Activated CD8-positive, alpha-beta memory T cell treated with anti-CD3 and anti-CD28 coated beads for 36 hours (primary cell): ENCODE data around the gene INPPL1. TPM values are rescaled to one million over a fixed set of nuclear protein-coding genes. Genes with fewer than 3 reads are reported as not detected.

Experiments used
- CTCF ChIA-PET: fragments of 350-600 bp; sonication (Branson Sonifier 250); formaldehyde crosslinking; loops from one replicate; lab custom pipeline; 2021; ENCODE audit warnings: antibody characterized with exemption; lab: Charles Lee
- POLR2A ChIA-PET: fragments of 350-600 bp; sonication (Branson Sonifier 250); formaldehyde crosslinking; loops from one replicate; lab custom pipeline; 2021; ENCODE audit warnings: antibody characterized with exemption; lab: Charles Lee
- total RNA-seq, 2 experiments: library from RNA; stranded (reverse); gene quantifications; one replicate each; pipeline ENCODE4 v1.2.3, GENCODE V29; 2021

Gene INPPL1
- total RNA-seq, 2 experiments from 2014 or later, result 93.9 to 104 TPM

DNA sequence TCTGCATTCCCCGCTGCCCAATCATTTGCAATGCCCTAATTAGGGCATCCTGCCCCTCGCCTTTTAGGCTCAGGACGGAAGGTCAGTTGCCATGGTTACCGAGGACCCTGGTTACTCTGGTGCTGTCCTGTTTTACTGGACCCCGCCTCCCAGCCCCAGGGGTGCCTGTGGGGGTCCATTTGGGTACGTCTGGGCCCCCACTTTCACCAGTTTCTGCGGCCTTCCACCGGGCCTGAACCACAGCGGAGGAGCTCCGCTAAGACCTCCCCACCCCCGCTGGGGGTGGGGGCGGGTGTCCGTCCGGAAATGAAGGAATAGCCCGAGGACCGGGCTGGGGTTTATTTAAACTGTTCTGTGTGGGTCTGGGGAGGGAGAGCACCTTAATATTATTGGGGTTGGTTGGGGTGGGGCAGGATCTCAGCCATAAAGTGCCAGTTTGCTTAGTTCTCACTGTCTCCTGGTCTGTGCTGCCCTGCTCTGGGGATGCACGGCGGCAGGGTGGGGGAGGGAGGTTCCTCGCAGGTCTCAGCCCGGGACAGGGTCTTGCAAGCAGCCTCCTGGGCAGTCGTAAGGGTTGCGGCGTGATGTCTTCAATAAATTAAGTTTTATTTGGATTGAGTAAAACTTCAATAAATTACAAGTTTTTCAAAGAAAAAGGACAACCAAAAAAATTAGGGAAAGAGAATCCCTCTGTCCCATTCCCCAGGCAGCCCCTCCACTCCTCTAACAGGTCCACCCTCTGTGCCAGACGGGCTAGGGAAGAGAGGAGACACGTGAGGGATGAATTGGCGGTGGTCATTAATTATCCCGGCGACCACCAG, 14.1 kb downstream of the INPPL1 start:
- ChIA-PET POLR2A (no interaction called here), CTCF (interaction anchor here (0.7 to 1.6 kb wide), 10 partner anchors 10 to 176 kb away, joined by 3 to 10 read pairs (median 4); partner anchors contain the start of gene INPPL1)

DNA sequence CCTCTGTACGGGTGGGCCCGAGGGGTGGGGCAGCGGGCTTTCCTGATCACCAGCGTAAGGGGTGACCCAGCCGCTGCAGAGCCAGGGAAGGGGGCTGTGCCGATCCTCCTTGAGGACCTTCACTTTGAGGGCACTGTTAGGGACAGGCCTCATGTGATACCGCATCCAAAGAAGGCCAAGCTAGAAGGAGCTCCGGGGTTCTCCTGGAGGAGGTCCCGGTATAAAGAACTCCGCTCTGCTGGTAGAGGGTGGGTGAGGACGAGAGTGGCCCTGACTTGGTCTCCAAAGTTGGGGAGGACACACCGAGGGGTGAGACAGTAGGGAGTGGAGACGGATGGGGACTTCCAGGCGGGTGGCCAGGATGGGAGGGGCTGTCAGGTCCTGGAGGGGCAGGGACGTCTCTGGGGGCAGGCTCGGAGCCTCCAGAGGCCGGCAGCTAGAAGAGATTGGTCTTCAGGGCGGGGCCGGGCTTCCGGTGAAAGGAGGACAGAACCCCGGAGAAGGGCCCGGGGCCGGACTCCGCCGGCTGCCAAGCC, 14.8 kb downstream of the INPPL1 start:
- POLR2A ChIA-PET, result no interaction called here
- CTCF ChIA-PET, result interaction anchor here (0.6 kb wide), 1 partner anchor 1498 kb away, joined by 3 read pairs; no protein-coding TSS in a partner anchor

DNA sequence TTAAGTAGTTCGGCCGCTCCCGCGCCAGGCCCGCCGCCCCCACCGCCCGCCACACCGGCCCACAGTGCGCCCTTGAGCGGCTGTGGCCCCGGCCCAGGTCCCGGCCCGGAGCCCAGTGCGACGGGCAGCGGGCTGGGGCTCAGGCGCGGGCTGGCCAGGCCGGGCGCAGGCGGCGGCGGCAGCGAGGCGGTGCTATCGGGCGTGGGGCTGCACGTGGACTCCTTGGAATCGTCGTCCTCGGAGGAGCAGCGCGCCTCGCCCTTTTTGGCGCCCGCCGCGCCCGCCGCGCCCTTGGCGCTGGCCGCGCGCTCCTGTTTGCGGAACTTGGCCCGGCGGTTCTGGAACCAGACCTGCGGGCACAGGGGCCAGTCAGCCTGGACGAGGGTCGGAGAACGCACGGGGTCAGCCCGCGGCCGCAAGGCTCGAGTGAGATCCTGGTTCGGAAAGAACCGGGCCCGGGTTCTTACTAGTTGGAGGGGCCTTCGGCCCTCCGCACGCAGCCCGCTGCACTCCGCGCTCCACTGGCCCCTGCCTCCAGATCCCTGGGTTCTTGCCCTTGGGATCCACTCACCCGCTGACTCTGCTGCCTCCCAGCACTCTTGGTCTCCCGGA, 15.4 kb downstream of the INPPL1 start:
- ChIA-PET POLR2A (no interaction called here), CTCF (interaction anchor here (0.6 kb wide), 1 partner anchor 1498 kb away, joined by 3 read pairs; no protein-coding TSS in a partner anchor)

DNA sequence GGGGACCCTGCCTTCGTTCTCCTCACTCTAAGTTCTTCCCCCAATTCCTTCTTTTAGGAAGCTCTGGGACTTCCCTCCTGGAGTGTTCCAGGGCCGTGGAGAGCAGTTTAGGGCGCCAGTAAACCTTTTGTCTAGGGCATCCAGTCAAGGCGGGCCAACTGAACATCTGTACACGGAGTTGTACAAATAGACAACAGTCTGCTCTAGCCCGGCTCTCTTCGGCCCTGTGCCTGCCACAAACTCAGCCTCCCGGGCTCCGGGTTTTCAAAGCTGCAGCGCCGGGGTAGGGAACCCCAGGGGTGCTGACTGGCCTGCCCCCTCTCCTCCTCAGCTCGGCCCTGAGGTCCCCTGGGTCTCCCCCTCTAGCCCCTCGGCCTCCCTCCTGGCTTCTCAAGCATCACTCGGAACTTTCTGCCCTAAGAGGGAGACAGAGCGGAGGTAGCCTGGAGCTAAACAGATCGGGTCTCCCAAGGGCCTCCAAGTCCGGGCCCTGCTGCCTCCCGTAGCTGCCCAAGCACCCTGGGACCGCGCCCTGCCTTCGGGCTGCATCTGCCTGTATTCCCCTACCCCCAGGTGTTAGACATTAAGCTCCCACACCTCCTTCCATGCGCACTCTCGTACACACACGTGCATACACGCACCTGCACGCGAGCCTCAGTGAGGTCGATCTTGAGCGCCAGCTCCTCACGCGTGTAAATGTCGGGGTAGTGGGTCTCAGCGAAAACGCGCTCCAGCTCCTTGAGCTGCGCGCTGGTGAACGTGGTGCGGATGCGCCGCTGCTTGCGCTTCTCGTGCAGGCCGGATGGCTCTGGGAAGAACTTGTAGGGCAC, 16.1 kb downstream of the INPPL1 start:
- ChIA-PET POLR2A (no interaction called here), CTCF (interaction anchor here (0.7 kb wide), 2 partner anchors 26 to 33 kb away, joined by 3 to 4 read pairs; no protein-coding TSS in a partner anchor)

DNA sequence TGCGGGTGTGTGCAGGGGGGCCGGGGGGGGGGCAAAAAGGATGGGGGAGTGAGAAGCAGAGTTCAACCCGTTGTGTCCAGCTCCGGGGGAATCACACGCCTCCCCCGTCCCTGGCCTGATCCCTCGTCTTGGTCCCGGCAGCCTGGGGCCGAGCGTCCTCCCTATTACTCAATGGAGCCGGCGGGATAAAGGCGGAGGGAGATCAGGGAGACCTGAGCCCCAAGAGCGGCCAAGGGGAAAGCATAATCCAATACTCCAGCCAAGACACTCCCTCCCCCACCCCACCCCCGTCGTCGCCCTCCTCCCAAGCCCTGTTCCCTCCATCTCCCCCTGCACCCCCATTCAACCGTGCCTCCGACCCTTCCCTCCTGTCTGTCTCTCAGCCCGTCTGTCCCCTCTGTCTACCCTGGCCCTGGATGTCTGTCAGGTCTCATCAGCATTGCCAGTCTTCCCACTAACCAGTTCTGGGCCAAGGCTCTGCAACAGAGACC, 16.8 kb downstream of the INPPL1 start:
- ChIA-PET CTCF (interaction anchor here (0.7 kb wide), 1 partner anchor 27 kb away, joined by 3 read pairs; no protein-coding TSS in a partner anchor), POLR2A (no interaction called here)

DNA sequence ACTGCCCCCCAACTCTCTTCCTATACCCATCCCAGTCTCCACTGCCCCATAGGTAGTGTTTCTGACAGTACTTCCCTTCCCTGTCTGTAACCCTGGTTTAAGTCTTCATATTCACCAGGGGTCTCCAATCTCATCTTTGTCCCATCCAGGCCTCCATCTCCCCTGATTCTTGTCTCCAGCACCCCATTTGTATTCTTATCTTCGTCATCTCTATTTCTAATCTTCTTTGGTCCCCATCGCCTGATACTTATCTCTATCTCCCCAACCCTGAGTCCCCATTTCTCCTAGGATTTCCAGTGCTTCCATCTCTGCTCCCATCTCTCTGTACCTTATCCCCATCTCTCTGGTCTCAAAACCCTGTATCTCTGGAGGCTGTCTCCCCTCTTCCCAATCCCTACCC, 17.6 kb downstream of the INPPL1 start:
- ChIA-PET POLR2A (no interaction called here), CTCF (no interaction called here)

DNA sequence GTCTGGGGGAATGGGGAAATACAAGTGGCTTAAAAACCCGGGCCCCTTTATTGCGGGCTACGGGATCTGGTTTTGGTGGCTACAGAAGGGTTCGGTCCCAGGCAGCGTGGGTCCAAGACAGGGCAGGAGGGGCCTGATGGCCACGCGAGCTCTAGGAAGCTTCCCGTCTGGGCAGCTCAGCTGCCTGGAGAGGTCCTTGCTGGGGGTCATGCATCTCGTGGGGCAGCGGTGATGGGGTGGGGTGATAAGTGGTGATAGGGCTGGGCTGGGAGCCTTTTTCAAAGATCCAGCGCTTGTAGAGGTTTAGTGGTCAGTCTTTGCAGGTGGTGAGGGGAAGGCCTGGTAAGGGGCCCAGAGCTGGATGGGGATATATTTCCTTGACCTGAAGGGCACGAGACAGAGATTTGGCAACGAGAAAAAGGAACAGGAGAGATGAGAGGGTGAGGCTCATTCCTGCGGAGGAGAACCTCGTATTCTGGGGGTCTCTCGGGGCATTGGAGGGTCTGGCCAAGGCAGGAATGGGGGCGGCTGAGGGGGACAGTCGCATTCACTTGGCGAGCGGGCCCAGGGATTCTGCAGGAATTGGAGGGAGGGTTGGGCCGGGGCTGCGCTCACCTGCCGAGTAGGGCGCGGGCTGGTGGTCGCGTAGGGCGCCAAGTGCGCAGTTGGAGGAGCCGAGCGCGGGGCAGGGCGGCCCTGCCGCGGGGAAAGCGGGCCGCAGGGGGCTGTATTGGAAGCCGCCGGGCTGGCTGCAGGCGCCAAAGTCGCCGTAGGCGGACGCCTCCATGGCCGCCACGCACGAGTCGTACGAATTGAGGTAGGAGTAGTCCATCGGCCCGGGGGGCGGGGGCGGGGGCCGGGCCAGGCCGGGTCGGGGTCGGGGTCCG, 18.8 kb downstream of the INPPL1 start:
- CTCF ChIA-PET, result interaction anchor here (1.0 kb wide), 1 partner anchor 21 kb away, joined by 3 read pairs; no protein-coding TSS in a partner anchor
- POLR2A ChIA-PET, result interaction anchor here (0.5 kb wide), 1 partner anchor 15 kb away, joined by 4 read pairs; no protein-coding TSS in a partner anchor

DNA sequence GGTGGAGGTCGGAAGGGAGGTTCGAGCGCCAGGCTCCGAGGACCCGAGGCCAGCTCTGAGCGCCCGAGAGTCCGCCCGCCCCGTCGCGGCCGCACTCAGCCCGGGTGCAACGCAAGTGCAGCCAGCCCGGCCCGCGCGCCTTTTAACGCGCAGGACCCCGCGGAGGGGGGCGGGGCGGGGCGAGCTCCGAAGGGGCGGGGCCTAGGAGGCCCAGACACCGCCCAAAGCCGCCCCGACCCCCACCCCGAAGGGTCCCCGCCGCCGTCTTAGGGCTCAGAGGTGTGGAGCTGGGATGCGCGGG, 19.4 kb downstream of the INPPL1 start, which contains the start of gene PHOX2A:
Gene PHOX2A (minus strand): TSS at position 117 of the 301 bp plus-strand sequence. CDS start 172 bp downstream, outside the sequence.
- POLR2A ChIA-PET, result no interaction called here

DNA sequence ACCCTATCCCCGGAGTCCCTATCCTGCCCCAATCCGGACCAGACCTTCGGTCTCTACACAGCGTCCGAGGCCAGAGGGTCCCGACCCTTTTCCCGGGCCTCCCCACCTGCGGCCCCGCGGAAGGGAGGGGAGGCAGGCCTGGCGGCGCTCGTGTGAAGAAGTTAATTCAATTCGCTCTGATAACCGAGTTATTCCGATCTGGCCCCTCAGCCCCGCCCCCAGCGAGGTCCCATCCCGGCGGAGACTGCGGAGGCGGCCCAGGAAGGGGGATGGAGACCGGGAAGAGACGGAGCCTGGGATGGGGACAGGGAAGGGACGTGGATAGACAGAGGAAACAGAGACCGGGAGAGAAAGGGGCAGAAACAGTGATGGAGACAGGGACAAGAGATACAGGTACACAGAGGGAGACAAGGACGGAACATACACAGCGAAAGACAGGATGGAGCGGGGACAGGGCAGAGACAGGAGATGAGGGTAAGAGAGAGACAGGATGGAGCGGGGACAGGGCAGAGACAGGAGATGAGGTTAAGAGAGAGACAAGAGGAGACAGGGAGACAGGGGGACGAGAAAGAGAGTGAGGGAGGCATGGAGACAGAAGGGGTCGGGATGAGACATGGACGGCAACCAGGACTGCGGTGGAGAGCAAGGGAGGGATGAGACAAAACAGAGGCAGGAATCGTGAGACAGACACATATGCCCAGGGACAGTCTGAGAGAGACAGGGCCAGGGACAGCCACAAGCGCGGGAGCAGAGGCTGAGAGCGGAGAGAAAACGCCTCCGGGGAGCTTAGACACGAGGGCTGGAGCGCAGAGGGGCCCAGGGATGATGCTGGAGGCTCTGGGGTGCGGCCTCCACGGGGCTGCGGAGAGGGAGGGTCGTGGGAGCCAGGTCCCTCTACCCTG, 20.0 kb downstream of the INPPL1 start:
- POLR2A ChIA-PET, result no interaction called here

More for the DNA sequence above, 19.4 kb downstream of the INPPL1 start, which contains the start of gene PHOX2A:
- CTCF ChIA-PET, result no interaction called here

DNA sequence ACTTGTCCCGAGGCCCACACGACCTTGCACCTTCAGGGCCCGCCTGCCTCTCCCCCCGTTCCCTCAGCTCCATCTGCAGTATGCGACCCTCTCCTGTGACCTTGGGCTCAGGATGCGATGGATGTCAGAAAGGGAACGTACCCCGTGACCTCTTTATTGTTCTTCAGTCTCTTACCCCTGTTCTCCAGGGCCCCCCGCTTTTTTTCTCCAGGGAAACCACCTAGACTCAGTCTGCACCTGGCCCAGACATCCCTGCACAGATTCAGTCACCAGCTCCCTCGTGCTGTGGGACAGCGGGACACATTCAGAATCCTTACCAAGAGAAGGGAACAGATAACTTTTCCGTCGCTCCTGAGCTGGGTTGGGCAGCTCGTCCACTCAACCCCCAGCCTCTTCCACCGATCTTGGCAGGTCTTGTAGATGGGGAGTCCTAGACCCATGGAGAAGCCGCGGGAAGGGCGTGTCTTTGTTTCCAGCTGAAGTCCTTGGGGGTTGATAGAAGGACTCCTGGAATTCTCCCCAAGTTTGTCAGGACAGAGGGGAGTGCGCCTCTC, 20.8 kb downstream of the INPPL1 start:
- ChIA-PET CTCF (no interaction called here), POLR2A (no interaction called here)

More for the DNA sequence above, 20.0 kb downstream of the INPPL1 start:
- CTCF ChIA-PET, result no interaction called here

DNA sequence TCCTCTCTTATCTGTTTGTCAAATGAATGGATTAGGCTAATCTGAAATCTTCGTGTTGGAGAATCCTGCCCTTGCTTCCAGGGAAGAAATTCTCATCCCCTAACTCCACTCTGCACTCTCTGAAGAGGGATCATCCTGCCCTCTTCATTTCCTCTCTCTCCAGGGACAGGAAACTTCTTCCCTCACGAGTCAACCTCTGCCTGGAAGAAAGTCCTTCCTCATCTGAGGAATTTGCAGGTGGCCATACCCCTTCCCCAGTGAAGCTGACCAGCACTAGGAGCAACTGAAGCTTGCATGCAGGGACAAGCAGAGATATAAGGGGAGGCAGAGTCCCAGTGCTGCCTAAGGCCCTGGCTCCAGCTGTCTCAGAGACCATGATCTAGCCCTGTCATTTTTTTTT, 23.0 kb downstream of the INPPL1 start:
- CTCF ChIA-PET, result no interaction called here
- POLR2A ChIA-PET, result no interaction called here

DNA sequence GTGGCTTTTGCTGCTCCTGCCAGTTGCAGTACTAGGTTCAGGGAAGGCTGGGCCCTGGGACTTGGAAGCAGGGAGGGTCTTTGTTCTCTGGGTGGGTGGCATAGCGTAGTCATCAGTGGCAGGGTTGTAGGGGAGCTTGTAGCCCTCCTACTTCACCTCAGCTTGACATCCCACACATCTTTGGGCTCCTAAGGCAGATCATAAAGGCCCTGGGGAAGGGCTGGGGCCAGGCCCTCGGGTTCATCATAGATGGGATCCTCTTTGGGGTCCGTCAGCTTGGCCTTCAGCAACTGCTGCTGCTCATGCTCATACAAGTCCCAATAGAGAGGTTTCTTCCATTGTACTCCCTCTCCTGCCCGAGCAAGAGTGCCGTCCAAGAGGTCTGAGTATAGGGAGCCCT, 25.4 kb downstream of the INPPL1 start:
- CTCF ChIA-PET, result no interaction called here
- POLR2A ChIA-PET, result no interaction called here

DNA sequence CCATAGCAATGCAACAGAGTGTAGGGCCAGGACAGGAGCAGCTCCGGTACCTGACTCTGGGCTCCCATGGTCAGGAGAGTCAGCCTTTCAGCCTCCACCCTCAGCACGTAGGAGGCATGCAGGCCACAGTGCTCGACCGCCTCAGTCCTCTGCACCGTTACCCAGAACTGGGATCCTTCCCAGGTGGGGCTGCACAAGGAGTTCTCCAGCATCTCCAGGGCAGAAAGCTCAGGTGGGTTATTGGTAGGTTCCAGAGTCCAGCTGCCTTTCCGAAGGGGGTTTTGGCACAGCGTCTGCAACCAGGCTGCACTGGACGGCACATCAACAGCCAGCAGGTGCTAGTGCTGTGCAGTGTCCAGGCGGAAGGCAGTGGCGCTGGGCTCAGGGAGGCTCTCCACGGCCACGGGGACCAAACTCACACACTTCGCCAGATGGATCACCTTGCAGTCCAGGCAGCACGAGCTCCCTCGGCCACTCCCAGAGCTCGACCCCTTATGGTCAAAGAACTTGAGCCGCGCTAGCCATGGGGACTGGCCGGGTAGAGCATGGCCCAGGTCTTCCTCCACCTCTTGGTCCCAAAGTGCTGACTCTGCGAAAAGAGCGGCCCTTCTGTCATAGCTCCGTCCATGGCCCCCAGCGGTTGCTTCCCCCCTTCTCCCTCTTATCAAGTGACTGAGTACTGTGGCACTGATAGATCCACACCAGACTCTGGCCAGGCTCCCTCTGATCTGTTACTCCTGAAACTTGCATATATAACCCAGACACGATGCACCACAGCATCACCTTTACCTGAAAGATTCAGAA, 26.3 kb downstream of the INPPL1 start:
- CTCF ChIA-PET, result interaction anchor here (0.9 kb wide), 1 partner anchor 226 kb away, joined by 3 read pairs; no protein-coding TSS in a partner anchor
- POLR2A ChIA-PET, result no interaction called here

DNA sequence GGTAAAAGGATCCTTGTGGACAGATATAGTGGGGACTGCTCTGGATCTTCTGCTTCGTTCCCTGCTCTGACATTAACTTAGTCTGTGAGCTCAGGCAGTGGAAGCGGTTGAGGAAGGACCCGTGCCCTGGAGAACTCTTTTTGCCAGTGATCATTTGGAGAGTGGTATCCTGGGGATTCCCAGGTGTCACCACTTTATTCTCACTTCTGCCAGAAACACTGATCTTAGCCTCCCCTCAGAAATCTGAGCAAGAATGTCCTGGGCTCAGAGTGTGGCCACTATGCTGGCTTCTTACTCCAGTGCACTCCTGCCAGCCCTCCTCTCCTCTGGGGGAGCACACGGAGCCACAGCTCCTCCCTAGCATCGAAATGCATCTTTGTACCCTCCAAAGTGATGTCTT, 27.0 kb downstream of the INPPL1 start:
- ChIA-PET POLR2A (no interaction called here), CTCF (interaction anchor here (0.6 to 0.9 kb wide), 2 partner anchors 194 to 226 kb away, joined by 3 read pairs; no protein-coding TSS in a partner anchor)

DNA sequence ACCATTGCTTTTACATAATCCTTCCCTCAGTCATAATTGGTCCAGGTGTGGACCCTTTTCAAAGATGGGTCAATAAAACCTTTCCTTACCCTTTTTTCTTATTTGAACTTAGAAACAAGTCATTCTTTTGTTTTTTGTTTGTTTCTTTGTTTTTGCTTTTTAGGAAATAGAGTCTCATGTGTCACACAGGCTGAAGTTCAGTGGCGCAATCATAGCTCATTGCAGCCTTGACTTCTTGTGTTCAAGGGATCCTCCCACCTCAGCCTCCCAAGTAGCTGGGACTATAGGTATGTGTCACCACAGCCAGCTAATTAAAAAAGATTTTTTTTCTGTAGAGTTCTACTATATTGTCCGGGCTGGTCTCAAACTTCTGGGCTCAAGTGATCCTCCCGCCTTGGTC, 28.8 kb downstream of the INPPL1 start:
- ChIA-PET CTCF (no interaction called here), POLR2A (no interaction called here)
